GM10248 (cell line): ENCODE results near the gene CFAP47.
"Not testable (repeated sequence)": the region's sequence is repeated elsewhere in the genome, so short reads cannot be mapped to it uniquely, and the experiment has no call there.

Experiments used
- CTCF ChIA-PET: fragments of 300-600 bp; sonication (Branson Sonifier 250); formaldehyde crosslinking; extraction: SDS; loops from one replicate; lab custom pipeline; 2021; ENCODE audit warnings: antibody characterized with exemption; lab: Yijun Ruan, JAX
- POLR2A ChIA-PET: fragments of 350-650 bp; sonication (Branson Sonifier 250); formaldehyde crosslinking; extraction: SDS; loops from one replicate; lab custom pipeline; 2020; ENCODE audit warnings: antibody characterized with exemption; lab: Yijun Ruan, JAX
- DNase-seq: peaks from one replicate; pipeline ENCODE4 v3.0.0; 2012; ENCODE audit errors: extremely low spot score
- CTCF ChIP-seq: IDR thresholded peaks from 2 replicates; pipeline ENCODE4 v1.5.1; 2012; ENCODE audit warnings: mild to moderate bottlenecking, low read depth; ENCODE audit errors: extremely low read depth, missing control alignments, control extremely low read depth

Gene CFAP47

GRCh38 chrX:36218801-36219200, 299.3 kb downstream of the CFAP47 start:
- POLR2A ChIA-PET = no interaction called here
- DNase-seq = no peak
- CTCF ChIA-PET = no interaction called here
- TF ChIP-seq CTCF = no peak

- CTCF ChIA-PET, POLR2A ChIA-PET, DNase-seq: not testable (repeated sequence)
These were observed 315.4 kb downstream of the CFAP47 start for GRCh38 chrX:36234840-36235528.

- CTCF ChIA-PET = no interaction called here
- POLR2A ChIA-PET = no interaction called here
- no peak for TF ChIP-seq CTCF
These were observed 321.9 kb downstream of the CFAP47 start for GRCh38 chrX:36241397-36241796.

GRCh38 chrX:36266155-36266554, 346.6 kb downstream of the CFAP47 start:
- TF ChIP-seq CTCF = no peak
- CTCF ChIA-PET = no interaction called here
- DNase-seq = no peak
- POLR2A ChIA-PET = no interaction called here

More at GRCh38 chrX:36241397-36241796, 321.9 kb downstream of the CFAP47 start:
- no peak for DNase-seq

- no peak for TF ChIP-seq CTCF
- no peak for DNase-seq
- POLR2A ChIA-PET = no interaction called here
- CTCF ChIA-PET = no interaction called here
These were observed 390.6 kb downstream of the CFAP47 start for GRCh38 chrX:36310136-36310535.

GRCh38 chrX:36314303-36314702, 394.8 kb downstream of the CFAP47 start:
- CTCF ChIA-PET = no interaction called here
- POLR2A ChIA-PET = no interaction called here
- no peak for TF ChIP-seq CTCF

GRCh38 chrX:36334572-36334971, 415.0 kb downstream of the CFAP47 start:
- ChIA-PET CTCF (no interaction called here), POLR2A (no interaction called here)
- no peak for DNase-seq
- TF ChIP-seq CTCF = no peak

More at GRCh38 chrX:36314303-36314702, 394.8 kb downstream of the CFAP47 start:
- no peak for DNase-seq
